Stomach (tissue), 9 donors: ENCODE measurements around the gene GPC5. TPM values are rescaled to one million over a fixed set of nuclear protein-coding genes. Genes with fewer than 3 reads are reported as not detected.

ENCODE experiments used
- DNase-seq, 2 donors: peaks; one replicate each; pipeline versions ENCODE4 v3.0.0 to v3.0.0-alpha.2; 2013 to 2019
- H3K27ac ChIP-seq, 5 donors: fragments of 200-600 bp in 4 of 5; sonication (generic) in 4 of 5; one replicate each; pipeline ENCODE4 v1.5.1; 2013 to 2019; ENCODE audit warnings: mild to moderate bottlenecking in 1 of 5, moderate library complexity in 1 of 5
- H3K27me3 ChIP-seq, 3 donors: fragments of 200-600 bp; sonication (generic); one replicate each; pipeline ENCODE4 v1.5.1; 2017 to 2019; ENCODE audit warnings: mixed run types in 1 of 3
- H3K36me3 ChIP-seq, 4 donors: fragments of 200-600 bp; sonication (generic); 1 replicate in 3 of 4; 2 replicates in 1 of 4; pipeline ENCODE4 v1.5.1; 2016 to 2019
- H3K4me1 ChIP-seq, 4 donors: fragments of 200-600 bp; sonication (generic); one replicate each; pipeline ENCODE4 v1.5.1; 2016 to 2019
- H3K4me3 ChIP-seq, 4 donors: fragments of 200-600 bp; sonication (generic) in 3 of 4; one replicate each; pipeline ENCODE4 v1.5.1; 2016 to 2019; ENCODE audit warnings: mild to moderate bottlenecking in 1 of 4
- H3K9me3 ChIP-seq, 4 donors: fragments of 200-600 bp; sonication (generic); one replicate each; pipeline ENCODE4 v1.5.1; 2016 to 2019
- CTCF ChIP-seq, 7 experiments: fragments of 450-650 bp in 4 of 7; fragments of 200-600 bp in 3 of 7; sonication (generic) in 3 of 7; IDR thresholded peaks; one replicate each; pipeline ENCODE4 v1.5.1; 2016 to 2019; ENCODE audit warnings: antibody characterized with exemption in 7 of 7, control low read depth in 2 of 7, mild to moderate bottlenecking in 1 of 7
- EP300 ChIP-seq: sonication (generic); formaldehyde crosslinking; IDR thresholded peaks from one replicate; pipeline ENCODE4 v1.6.1; 2017; ENCODE audit warnings: antibody characterized with exemption
- POLR2A ChIP-seq, 4 donors: fragments of 450-650 bp; IDR thresholded peaks; one replicate each; pipeline ENCODE4 v1.6.1; 2016; ENCODE audit warnings: antibody characterized with exemption in 4 of 4, control low read depth in 2 of 4, mild to moderate bottlenecking in 1 of 4, moderate library complexity in 1 of 4
- POLR2AphosphoS5 ChIP-seq, 3 donors: sonication (generic); formaldehyde crosslinking; IDR thresholded peaks; one replicate each; pipeline ENCODE4 v1.6.1; 2016; ENCODE audit warnings: antibody characterized with exemption in 3 of 3
- WGBS, 5 donors: extraction: QIAGEN DNeasy Blood & Tissue Kit in 3 of 5; methylation state at CpG; one replicate each; pipeline versions ENCODE4 v1.1.5 to v1.1.7; 2013 to 2018; 5-methylcytosine and 5-hydroxymethylcytosine counted together
- intact Hi-C: fragments of 100-400 bp; cut with DNase I; formaldehyde crosslinking; loops from one replicate; pipeline ENCODE4 v1.15.1; 2023; ENCODE audit warnings: low total_unique reads
- polyA plus RNA-seq, 3 donors: library from polyadenylated mRNA; stranded (reverse); fragments of 200-250 nt; gene quantifications; one replicate each; pipeline ENCODE4 v1.2.3, GENCODE V29; 2013
- total RNA-seq, 5 donors: library from RNA; depleted of rRNA; stranded (reverse); fragments of >200 nt; gene quantifications; one replicate each; pipeline versions ENCODE4 v1.1.0 to v1.2.3, GENCODE V29; 2014 to 2016
- donor health status: healthy with polysubstance abuse.
- donor health status: Bipolar disorder and iron deficiency.
- donor health status: healthy.

Gene GPC5
- total and polyA plus RNA-seq, 8 donors: 0.87 to 2.8 TPM; not detected in 6

GRCh38 chr13:91693466-91693865, 295.0 kb downstream of the GPC5 start:
- WGBS, 5 donors: 93 to 99% (median 95%) methylated on average over 10 to 11 of the region's 11 CpGs

GRCh38 chr13:91698308-91698707, 299.9 kb downstream of the GPC5 start:
- Histone ChIP-seq H3K36me3 (no peaks in the 10 kb centered on the region), H3K4me1 (no peaks in the 10 kb centered on the region), H3K4me3 (no peak overlapping the region), H3K27ac (no peak overlapping the region), H3K27me3 (no peaks in the 10 kb centered on the region), H3K9me3 (no peaks in the 10 kb centered on the region)
- intact Hi-C loops: no loop called here
- DNase-seq: no peak
- TF ChIP-seq POLR2AphosphoS5 (IDR thresholded peaks at IDR 0.05): no peak
- no peak for TF ChIP-seq EP300
- TF ChIP-seq CTCF (IDR thresholded peaks at IDR 0.05): no peak
- TF ChIP-seq POLR2A (IDR thresholded peaks at IDR 0.05): no peak
- 90 to 97% (median 97%) methylated on average over 2 of the region's 2 CpGs for WGBS, 5 donors

More at GRCh38 chr13:91693466-91693865, 295.0 kb downstream of the GPC5 start:
- no peak for TF ChIP-seq POLR2AphosphoS5 (IDR thresholded peaks at IDR 0.05)
- no peak for TF ChIP-seq CTCF (IDR thresholded peaks at IDR 0.05)
- no peak for TF ChIP-seq EP300
- no peak for TF ChIP-seq POLR2A (IDR thresholded peaks at IDR 0.05)
- intact Hi-C loops: no loop called here
- H3K9me3 ChIP-seq: no peaks in the 10 kb centered on the region
- H3K4me3 ChIP-seq: no peak overlapping the region
- no peaks in the 10 kb centered on the region for H3K27me3 ChIP-seq
- no peak overlapping the region for H3K27ac ChIP-seq
- H3K36me3 ChIP-seq: no peaks in the 10 kb centered on the region
- no peaks in the 10 kb centered on the region for H3K4me1 ChIP-seq
- no peak for DNase-seq

- no peak for DNase-seq
- H3K27ac ChIP-seq: no peak overlapping the region
- intact Hi-C loops: no loop called here
- no peaks in the 10 kb centered on the region for H3K27me3 ChIP-seq
- H3K9me3 ChIP-seq: no peaks in the 10 kb centered on the region
- no peaks in the 10 kb centered on the region for H3K4me1 ChIP-seq
- no peaks in the 10 kb centered on the region for H3K36me3 ChIP-seq
- TF ChIP-seq CTCF (IDR thresholded peaks at IDR 0.05): no peak
- no peak for TF ChIP-seq EP300
- TF ChIP-seq POLR2A (IDR thresholded peaks at IDR 0.05): no peak
- no peak for TF ChIP-seq POLR2AphosphoS5 (IDR thresholded peaks at IDR 0.05)
- WGBS, 5 donors: 72 to 84% (median 83%) methylated on average over 3 of the region's 3 CpGs
- H3K4me3 ChIP-seq: no peak overlapping the region
Measured at GRCh38 chr13:91698767-91699166, 300.3 kb downstream of the GPC5 start.

GRCh38 chr13:91699863-91700262, 301.4 kb downstream of the GPC5 start:
- Histone ChIP-seq H3K27ac (no peak overlapping the region), H3K4me3 (no peak overlapping the region), H3K36me3 (no peaks in the 10 kb centered on the region), H3K9me3 (no peaks in the 10 kb centered on the region), H3K27me3 (no peaks in the 10 kb centered on the region), H3K4me1 (no peaks in the 10 kb centered on the region)
- intact Hi-C loops: no loop called here
- DNase-seq: no peak
- TF ChIP-seq CTCF (IDR thresholded peaks at IDR 0.05) (no peak), POLR2A (IDR thresholded peaks at IDR 0.05) (no peak), EP300 (no peak), POLR2AphosphoS5 (IDR thresholded peaks at IDR 0.05) (no peak)
